ENCODE results near the gene MS4A12. TPM values are rescaled to one million over a fixed set of nuclear protein-coding genes. Genes with fewer than 3 reads are reported as not detected.
"Not testable (repeated sequence)": the region's sequence is repeated elsewhere in the genome, so short reads cannot be mapped to it uniquely, and the experiment has no call there.

MS4A12 gene
- polyA plus RNA-seq = not detected
- long read RNA-seq, donor 1 = 0 reads
- long read RNA-seq, donor 2 = 0 reads
- long read RNA-seq, donor 3 = 0 reads
- long read RNA-seq, donor 4 = 0 reads
- long read RNA-seq, donor 5 = 0 reads
- long read RNA-seq, donor 6 = 0 reads
- long read RNA-seq, donor 7 = 0 reads
- long read RNA-seq, donor 8 = 0 reads
- long read RNA-seq, donor 9 = 0 reads
- long read RNA-seq, donor 10 = 0 reads
- long read RNA-seq, donor 11 = 0 reads

- no peaks in the 10 kb centered on the region for H3K27me3 ChIP-seq (ENCODE audit: control insufficient read depth, insufficient read depth, low read length)
- no peaks in the 10 kb centered on the region for H3K36me3 ChIP-seq (ENCODE audit: control insufficient read depth, insufficient read depth, low read length)
- no peak for DNase-seq
- H3K9me3 ChIP-seq (ENCODE audit: control insufficient read depth, low read depth, low read length) = peaks cover 4% of the 10 kb centered on the region
- WGBS (ENCODE audit: insufficient coverage, low lambda C conversion rate) = 100% methylated on average over 2 of the region's 4 CpGs
- no peak within 1 kb of the TSS for H3K4me3 ChIP-seq (ENCODE audit: low read length)
- no peaks in the 10 kb centered on the region for H3K4me1 ChIP-seq (ENCODE audit: control insufficient read depth, insufficient read depth, low read length)
- H3K27ac ChIP-seq (ENCODE audit: low read length) = no peak within 1 kb of the TSS
Observed at GRCh38 chr11:60492488-60493009, at the start of gene MS4A12. Gene MS4A12 (plus strand): TSS chr11:60492778. CDS start chr11:60497319, 4,541 bp downstream.

- H3K36me3 ChIP-seq (ENCODE audit: control insufficient read depth, insufficient read depth, low read length) = no peaks in the 10 kb centered on the region
- no peak for DNase-seq
- H3K4me1 ChIP-seq (ENCODE audit: control insufficient read depth, insufficient read depth, low read length) = no peaks in the 10 kb centered on the region
- no peaks in the 10 kb centered on the region for H3K27me3 ChIP-seq (ENCODE audit: control insufficient read depth, insufficient read depth, low read length)
- H3K27ac ChIP-seq (ENCODE audit: low read length) = no peak overlapping the region
- H3K4me3 ChIP-seq (ENCODE audit: low read length) = no peak overlapping the region
- H3K9me3 ChIP-seq (ENCODE audit: control insufficient read depth, low read depth, low read length) = peaks cover 6% of the 10 kb centered on the region
Observed at GRCh38 chr11:60447070-60447469, 45.5 kb upstream of the MS4A12 start.

GRCh38 chr11:60447846-60448245, 44.7 kb upstream of the MS4A12 start:
- DNase-seq = no peak
- no peaks in the 10 kb centered on the region for H3K36me3 ChIP-seq (ENCODE audit: control insufficient read depth, insufficient read depth, low read length)
- H3K27me3 ChIP-seq (ENCODE audit: control insufficient read depth, insufficient read depth, low read length) = no peaks in the 10 kb centered on the region

GRCh38 chr11:60451185-60451584, 41.4 kb upstream of the MS4A12 start:
- not testable (repeated sequence) for H3K4me1 ChIP-seq (ENCODE audit: control insufficient read depth, insufficient read depth, low read length); H3K4me3 ChIP-seq (ENCODE audit: low read length); H3K9me3 ChIP-seq (ENCODE audit: control insufficient read depth, low read depth, low read length); H3K27ac ChIP-seq (ENCODE audit: low read length); H3K27me3 ChIP-seq (ENCODE audit: control insufficient read depth, insufficient read depth, low read length); H3K36me3 ChIP-seq (ENCODE audit: control insufficient read depth, insufficient read depth, low read length); DNase-seq
- no CpG with 5 or more reads among the region's 32 CpGs for WGBS (ENCODE audit: insufficient coverage, low lambda C conversion rate)

More at GRCh38 chr11:60447846-60448245, 44.7 kb upstream of the MS4A12 start:
- Histone ChIP-seq H3K9me3 (ENCODE audit: control insufficient read depth, low read depth, low read length) (peaks cover 6% of the 10 kb centered on the region), H3K27ac (ENCODE audit: low read length) (no peak overlapping the region), H3K4me1 (ENCODE audit: control insufficient read depth, insufficient read depth, low read length) (no peaks in the 10 kb centered on the region), H3K4me3 (ENCODE audit: low read length) (no peak overlapping the region)

- Histone ChIP-seq H3K27ac (ENCODE audit: low read length) (no peak overlapping the region), H3K4me1 (ENCODE audit: control insufficient read depth, insufficient read depth, low read length) (no peaks in the 10 kb centered on the region)
- DNase-seq = no peak
Observed at GRCh38 chr11:60454212-60454611, 38.4 kb upstream of the MS4A12 start.

GRCh38 chr11:60455531-60456042, 37.0 kb upstream of the MS4A12 start, which contains the start of gene MS4A1:
Gene MS4A1 (plus strand): TSS chr11:60455847. CDS start chr11:60462375, 6,528 bp downstream.
- H3K4me1 ChIP-seq (ENCODE audit: control insufficient read depth, insufficient read depth, low read length) = no peaks in the 10 kb centered on the region
- no peak for DNase-seq
- H3K27me3 ChIP-seq (ENCODE audit: control insufficient read depth, insufficient read depth, low read length) = no peaks in the 10 kb centered on the region
- H3K27ac ChIP-seq (ENCODE audit: low read length) = no peak within 1 kb of the TSS
- no CpG with 5 or more reads among the region's 4 CpGs for WGBS (ENCODE audit: insufficient coverage, low lambda C conversion rate)
- peaks cover 5% of the 10 kb centered on the region for H3K9me3 ChIP-seq (ENCODE audit: control insufficient read depth, low read depth, low read length)
- no peaks in the 10 kb centered on the region for H3K36me3 ChIP-seq (ENCODE audit: control insufficient read depth, insufficient read depth, low read length)
- no peak within 1 kb of the TSS for H3K4me3 ChIP-seq (ENCODE audit: low read length)

More at GRCh38 chr11:60454212-60454611, 38.4 kb upstream of the MS4A12 start:
- Histone ChIP-seq H3K9me3 (ENCODE audit: control insufficient read depth, low read depth, low read length) (peaks cover 6% of the 10 kb centered on the region), H3K27me3 (ENCODE audit: control insufficient read depth, insufficient read depth, low read length) (no peaks in the 10 kb centered on the region), H3K4me3 (ENCODE audit: low read length) (no peak overlapping the region), H3K36me3 (ENCODE audit: control insufficient read depth, insufficient read depth, low read length) (no peaks in the 10 kb centered on the region)

- Histone ChIP-seq H3K27ac (ENCODE audit: low read length) (no peak overlapping the region), H3K9me3 (ENCODE audit: control insufficient read depth, low read depth, low read length) (no peaks in the 10 kb centered on the region), H3K4me1 (ENCODE audit: control insufficient read depth, insufficient read depth, low read length) (no peaks in the 10 kb centered on the region), H3K36me3 (ENCODE audit: control insufficient read depth, insufficient read depth, low read length) (no peaks in the 10 kb centered on the region), H3K27me3 (ENCODE audit: control insufficient read depth, insufficient read depth, low read length) (no peaks in the 10 kb centered on the region), H3K4me3 (ENCODE audit: low read length) (no peak overlapping the region)
- WGBS (ENCODE audit: insufficient coverage, low lambda C conversion rate) = 83% methylated on average over 1 of the region's 3 CpGs
- no peak for DNase-seq
Observed at GRCh38 chr11:60457576-60457975, 35.0 kb upstream of the MS4A12 start.

GRCh38 chr11:60459345-60459744, 33.2 kb upstream of the MS4A12 start:
- H3K27ac ChIP-seq (ENCODE audit: low read length) = no peak overlapping the region
- H3K27me3 ChIP-seq (ENCODE audit: control insufficient read depth, insufficient read depth, low read length) = no peaks in the 10 kb centered on the region
- H3K4me1 ChIP-seq (ENCODE audit: control insufficient read depth, insufficient read depth, low read length) = no peaks in the 10 kb centered on the region
- no CpG with 5 or more reads among the region's 1 CpG for WGBS (ENCODE audit: insufficient coverage, low lambda C conversion rate)
- DNase-seq = no peak
- no peaks in the 10 kb centered on the region for H3K9me3 ChIP-seq (ENCODE audit: control insufficient read depth, low read depth, low read length)
- H3K36me3 ChIP-seq (ENCODE audit: control insufficient read depth, insufficient read depth, low read length) = no peaks in the 10 kb centered on the region
- H3K4me3 ChIP-seq (ENCODE audit: low read length) = no peak overlapping the region

GRCh38 chr11:60468829-60469228, 23.7 kb upstream of the MS4A12 start:
- H3K4me3 ChIP-seq (ENCODE audit: low read length) = no peak overlapping the region
- 83% methylated on average over 2 of the region's 2 CpGs for WGBS (ENCODE audit: insufficient coverage, low lambda C conversion rate)
- H3K27ac ChIP-seq (ENCODE audit: low read length) = no peak overlapping the region
- no peaks in the 10 kb centered on the region for H3K27me3 ChIP-seq (ENCODE audit: control insufficient read depth, insufficient read depth, low read length)
- no peaks in the 10 kb centered on the region for H3K36me3 ChIP-seq (ENCODE audit: control insufficient read depth, insufficient read depth, low read length)
- H3K9me3 ChIP-seq (ENCODE audit: control insufficient read depth, low read depth, low read length) = no peaks in the 10 kb centered on the region
- no peaks in the 10 kb centered on the region for H3K4me1 ChIP-seq (ENCODE audit: control insufficient read depth, insufficient read depth, low read length)
- DNase-seq = no peak

- Histone ChIP-seq H3K27me3 (ENCODE audit: control insufficient read depth, insufficient read depth, low read length) (no peaks in the 10 kb centered on the region), H3K4me1 (ENCODE audit: control insufficient read depth, insufficient read depth, low read length) (no peaks in the 10 kb centered on the region), H3K9me3 (ENCODE audit: control insufficient read depth, low read depth, low read length) (no peaks in the 10 kb centered on the region), H3K27ac (ENCODE audit: low read length) (no peak overlapping the region), H3K36me3 (ENCODE audit: control insufficient read depth, insufficient read depth, low read length) (no peaks in the 10 kb centered on the region), H3K4me3 (ENCODE audit: low read length) (no peak overlapping the region)
- 88% methylated on average over 1 of the region's 2 CpGs for WGBS (ENCODE audit: insufficient coverage, low lambda C conversion rate)
- DNase-seq = no peak
Observed at GRCh38 chr11:60469723-60470122, 22.9 kb upstream of the MS4A12 start.

- Histone ChIP-seq H3K4me1 (ENCODE audit: control insufficient read depth, insufficient read depth, low read length) (no peaks in the 10 kb centered on the region), H3K27me3 (ENCODE audit: control insufficient read depth, insufficient read depth, low read length) (no peaks in the 10 kb centered on the region), H3K9me3 (ENCODE audit: control insufficient read depth, low read depth, low read length) (no peaks in the 10 kb centered on the region), H3K27ac (ENCODE audit: low read length) (no peak overlapping the region), H3K36me3 (ENCODE audit: control insufficient read depth, insufficient read depth, low read length) (no peaks in the 10 kb centered on the region), H3K4me3 (ENCODE audit: low read length) (no peak overlapping the region)
- no peak for DNase-seq
- 100% methylated on average over 2 of the region's 6 CpGs for WGBS (ENCODE audit: insufficient coverage, low lambda C conversion rate)
Observed at GRCh38 chr11:60477035-60477445, 15.5 kb upstream of the MS4A12 start.

All from large intestine (tissue), 12 donors.